HEK293T (cell line): Measurements from ENCODE around the gene ARHGAP5.

Experiments used
- ARNT ChIP-seq: fragments of 450-650 bp; IDR thresholded peaks from 2 replicates; pipeline ENCODE4 v1.6.1; 2017; ENCODE audit warnings: mild to moderate bottlenecking
- BHLHE40 ChIP-seq: fragments of 450-650 bp; IDR thresholded peaks from 2 replicates; pipeline ENCODE4 v1.6.1; 2016; ENCODE audit warnings: mild to moderate bottlenecking, moderate library complexity, borderline replicate concordance
- ELF4 ChIP-seq: fragments of 450-650 bp; IDR thresholded peaks from 2 replicates; pipeline ENCODE4 v1.6.1; 2017; ENCODE audit warnings: antibody characterized with exemption
- FOXA1 ChIP-seq: fragments of 450-650 bp; IDR thresholded peaks from 2 replicates; pipeline ENCODE4 v1.6.1; 2016; ENCODE audit warnings: mild to moderate bottlenecking
- FOXM1 ChIP-seq: fragments of 450-650 bp; IDR thresholded peaks from 2 replicates; pipeline ENCODE4 v1.6.1; 2017; ENCODE audit warnings: mild to moderate bottlenecking, borderline replicate concordance
- LEF1 ChIP-seq: fragments of 450-650 bp; IDR thresholded peaks from 2 replicates; pipeline ENCODE4 v1.6.1; 2017; ENCODE audit warnings: mild to moderate bottlenecking, borderline replicate concordance
- SP1 ChIP-seq: fragments of 450-650 bp; IDR thresholded peaks from 2 replicates; pipeline ENCODE4 v1.6.1; 2017
- SUZ12 ChIP-seq: fragments of 450-650 bp; IDR thresholded peaks from 2 replicates; pipeline ENCODE4 v1.6.1; 2016; ENCODE audit warnings: mild to moderate bottlenecking
- TARDBP ChIP-seq: fragments of 450-650 bp; IDR thresholded peaks from 2 replicates; pipeline ENCODE4 v1.6.1; 2016

- TF ChIP-seq FOXM1 = no peak
- no peak for TF ChIP-seq FOXA1
- TF ChIP-seq ARNT = no peak
- no peak for TF ChIP-seq ELF4
- no peak for TF ChIP-seq SUZ12
- no peak for TF ChIP-seq SP1
- no peak for TF ChIP-seq TARDBP
- TF ChIP-seq LEF1 = no peak
- TF ChIP-seq BHLHE40 = no peak
These were observed 6.7 kb downstream of the ARHGAP5 start for GRCh38 chr14:32083789-32084188.
